H1 (cell line): ENCODE data around the gene MYO5A. TPM values are rescaled to one million over a fixed set of nuclear protein-coding genes. Genes with fewer than 3 reads are reported as not detected.

ENCODE experiments used
- CTCF ChIA-PET: fragments of 300-600 bp; sonication (Branson Sonifier 250); formaldehyde crosslinking; loops from one replicate; lab custom pipeline; 2021; ENCODE audit not compliant: partially characterized antibody; lab: Charles Lee
- POLR2A ChIA-PET: fragments of 300-600 bp; sonication (Branson Sonifier 250); formaldehyde crosslinking; loops from one replicate; lab custom pipeline; 2021; ENCODE audit warnings: inconsistent platforms; ENCODE audit not compliant: partially characterized antibody; lab: Charles Lee
- DNase-seq, 2 experiments: peaks; one replicate each; pipeline versions ENCODE4 v3.0.0 to v3.0.0-alpha.2; 2010 to 2022; ENCODE audit warnings: low spot score in 2 of 2, low read depth in 1 of 2, mixed read lengths in 1 of 2
- FAIRE-seq: peaks from 2 replicates; lab custom pipeline; 2011; peaks lifted over from hg19 to GRCh38; lab: Jason Lieb, UNC
- H2AFZ ChIP-seq: 2 replicates; pipeline ENCODE4 v1.8.1; 2012; ENCODE audit warnings: low read length, inconsistent platforms
- H2AK5ac ChIP-seq: 2 replicates; pipeline ENCODE4 v1.6.1; 2013; ENCODE audit warnings: low read depth, low read length
- H2BK120ac ChIP-seq: replicated peaks from 2 replicates; pipeline ENCODE3; 2013; ENCODE audit warnings: low read depth, low read length, inconsistent platforms
- H2BK12ac ChIP-seq: 2 replicates; pipeline ENCODE4 v1.6.1; 2013; ENCODE audit warnings: low read depth, low read length
- H2BK15ac ChIP-seq: 2 replicates; pipeline ENCODE4 v1.6.1; 2013; ENCODE audit warnings: low read length
- H2BK20ac ChIP-seq: 2 replicates; pipeline ENCODE4 v1.6.1; 2013; ENCODE audit warnings: low read length
- H2BK5ac ChIP-seq: 2 replicates; pipeline ENCODE4 v1.6.1; 2013; ENCODE audit warnings: low read depth, low read length
- H3K14ac ChIP-seq: 2 replicates; pipeline ENCODE4 v1.6.1; 2013; ENCODE audit warnings: inconsistent platforms; ENCODE audit not compliant: insufficient read length
- H3K18ac ChIP-seq: 2 replicates; pipeline ENCODE4 v1.6.1; 2013; ENCODE audit warnings: low read length; ENCODE audit errors: extremely low read depth
- H3K23ac ChIP-seq: 2 replicates; pipeline ENCODE4 v1.6.1; 2013; ENCODE audit warnings: inconsistent platforms; ENCODE audit not compliant: insufficient read length
- H3K23me2 ChIP-seq: 2 replicates; pipeline ENCODE4 v1.6.1; 2013; ENCODE audit warnings: low read depth, low read length
- H3K27ac ChIP-seq: 2 replicates; pipeline ENCODE4 v1.6.1; 2011; ENCODE audit warnings: low read depth, low read length, inconsistent platforms
- H3K27me3 ChIP-seq, 4 experiments: replicated peaks in 1 of 4; 1 replicate in 1 of 4; 2 replicates in 3 of 4; pipeline versions ENCODE4 v1.6.1 to v1.8.1; 2011 to 2013; ENCODE audit warnings: low read length in 3 of 4, mild to moderate bottlenecking in 3 of 4, inconsistent platforms in 2 of 4, mixed read lengths in 2 of 4, moderate library complexity in 1 of 4; ENCODE audit not compliant: control insufficient read depth in 3 of 4, insufficient read depth in 3 of 4; ENCODE audit errors: extremely low read depth in 1 of 4
- H3K36me3 ChIP-seq, 4 experiments: 2 replicates each; pipeline versions ENCODE4 v1.6.1 to v1.8.1; 2011 to 2013; ENCODE audit warnings: mild to moderate bottlenecking in 4 of 4, low read length in 3 of 4, moderate library complexity in 2 of 4, control low read depth in 1 of 4, inconsistent platforms in 1 of 4; ENCODE audit not compliant: insufficient read depth in 4 of 4, control insufficient read depth in 2 of 4
- H3K4ac ChIP-seq: replicated peaks from 2 replicates; pipeline ENCODE3; 2013; ENCODE audit warnings: low read length, low read depth, mixed read lengths, inconsistent platforms; ENCODE audit not compliant: insufficient read length
- H3K4me1 ChIP-seq, 4 experiments: replicated peaks in 1 of 4; 1 replicate in 1 of 4; 2 replicates in 3 of 4; pipeline versions ENCODE4 v1.6.1 to v1.8.1; 2011 to 2013; ENCODE audit warnings: low read length in 3 of 4, inconsistent platforms in 2 of 4, mixed read lengths in 1 of 4; ENCODE audit not compliant: insufficient read depth in 4 of 4, control insufficient read depth in 3 of 4
- H3K4me2 ChIP-seq, 2 experiments: 2 replicates each; pipeline versions ENCODE4 v1.6.1 to v1.8.1; 2011 to 2013; ENCODE audit warnings: low read depth in 2 of 2, low read length in 2 of 2, control low read depth in 1 of 2, inconsistent platforms in 1 of 2, mild to moderate bottlenecking in 1 of 2; ENCODE audit not compliant: insufficient read depth in 1 of 2
- H3K4me3 ChIP-seq, 4 experiments: fragments of 200-600, 300-600 bp in 1 of 4; sonication (generic), shearing (Covaris generic), sonication (Bioruptor Twin) in 1 of 4; 2 replicates each; pipeline versions ENCODE4 v1.5.1 to v1.8.1; 2011 to 2016; ENCODE audit warnings: low read length in 4 of 4, low read depth in 3 of 4, control low read depth in 2 of 4, inconsistent platforms in 2 of 4, mild to moderate bottlenecking in 2 of 4, mixed read lengths in 1 of 4, moderate library complexity in 1 of 4; ENCODE audit not compliant: insufficient read depth in 2 of 4; ENCODE audit errors: extremely low read depth in 1 of 4
- H3K56ac ChIP-seq: replicated peaks from 2 replicates; pipeline ENCODE3; 2013; ENCODE audit warnings: low read depth, mild to moderate bottlenecking, mixed read lengths, low read length, inconsistent platforms; ENCODE audit not compliant: insufficient read length
- H3K79me1 ChIP-seq: 2 replicates; pipeline ENCODE4 v1.6.1; 2013; ENCODE audit warnings: low read depth, low read length, control low read depth
- H3K79me2 ChIP-seq, 2 experiments: 2 replicates each; pipeline versions ENCODE4 v1.6.1 to v1.8.1; 2012 to 2013; ENCODE audit warnings: low read length in 2 of 2, mild to moderate bottlenecking in 2 of 2, inconsistent platforms in 1 of 2; ENCODE audit not compliant: insufficient read depth in 2 of 2, control insufficient read depth in 1 of 2
- H3K9ac ChIP-seq, 4 experiments: replicated peaks in 1 of 4; 1 replicate in 1 of 4; 2 replicates in 3 of 4; pipeline versions ENCODE4 v1.6.1 to v1.8.1; 2011 to 2013; ENCODE audit warnings: low read depth in 3 of 4, low read length in 3 of 4, control low read depth in 2 of 4, mild to moderate bottlenecking in 2 of 4, moderate library complexity in 2 of 4, inconsistent platforms in 1 of 4; ENCODE audit errors: extremely low read depth in 1 of 4
- H3K9me3 ChIP-seq, 2 experiments: 2 replicates each; pipeline versions ENCODE4 v1.6.1 to v1.8.1; 2012 to 2013; ENCODE audit warnings: mild to moderate bottlenecking in 2 of 2, moderate library complexity in 2 of 2, control low read depth in 1 of 2, inconsistent platforms in 1 of 2, low read depth in 1 of 2, low read length in 1 of 2, mixed read lengths in 1 of 2; ENCODE audit not compliant: insufficient read depth in 2 of 2
- H4K20me1 ChIP-seq, 2 experiments: replicated peaks in 1 of 2; 2 replicates each; pipeline versions ENCODE3 to v1.8.1; 2011 to 2013; ENCODE audit warnings: inconsistent platforms in 2 of 2, low read length in 2 of 2, mild to moderate bottlenecking in 1 of 2; ENCODE audit not compliant: insufficient read depth in 2 of 2, control insufficient read depth in 1 of 2
- H4K5ac ChIP-seq: 2 replicates; pipeline ENCODE4 v1.6.1; 2013; ENCODE audit warnings: low read length, low read depth, mixed read lengths, inconsistent platforms; ENCODE audit not compliant: insufficient read length
- H4K8ac ChIP-seq: 2 replicates; pipeline ENCODE4 v1.8.0; 2013; ENCODE audit warnings: mild to moderate bottlenecking, moderate library complexity, low read length, inconsistent platforms; ENCODE audit not compliant: insufficient read depth; ENCODE audit errors: extremely low read depth
- H4K91ac ChIP-seq: replicated peaks from 2 replicates; pipeline ENCODE3; 2013; ENCODE audit warnings: low read length, mixed read lengths, inconsistent platforms; ENCODE audit not compliant: insufficient read length
- CEBPB ChIP-seq: IDR thresholded peaks from 2 replicates; pipeline ENCODE4 v1.6.1; 2012; ENCODE audit warnings: low read depth, low read length
- E2F6 ChIP-seq: IDR thresholded peaks from 2 replicates; pipeline ENCODE4 v1.6.1; 2012; ENCODE audit warnings: inconsistent platforms
- KDM4A ChIP-seq: IDR thresholded peaks from one replicate; pipeline ENCODE4 v1.7.1; 2012; ENCODE audit warnings: low read depth, mild to moderate bottlenecking, moderate library complexity, low read length, inconsistent platforms; ENCODE audit not compliant: severe bottlenecking
- SIN3A ChIP-seq, 2 experiments: IDR thresholded peaks in 1 of 2; conservative IDR thresholded peaks in 1 of 2; 2 replicates each; pipeline ENCODE4 v1.6.1; 2011 to 2012; ENCODE audit warnings: low read length in 2 of 2, improper control_type of control experiment in 1 of 2, low read depth in 1 of 2, mild to moderate bottlenecking in 1 of 2
- SP1 ChIP-seq: IDR thresholded peaks from 2 replicates; pipeline ENCODE4 v1.6.1; 2011; ENCODE audit warnings: low read depth, low read length
- TAF7 ChIP-seq: optimal IDR thresholded peaks from 2 replicates; pipeline ENCODE3; 2011; ENCODE audit warnings: low read depth, mild to moderate bottlenecking, inconsistent platforms, low read length, moderate library complexity, borderline replicate concordance
- TCF12 ChIP-seq: IDR thresholded peaks from 2 replicates; pipeline ENCODE4 v1.6.1; 2011; ENCODE audit warnings: low read depth, mild to moderate bottlenecking, low read length
- polyA plus RNA-seq, 7 experiments: library from polyadenylated mRNA; depleted of rRNA in 3 of 7; stranded (reverse) in 5 of 7; unstranded in 2 of 7; fragments of >200 nt in 5 of 7; fragments of 200-250 nt in 2 of 7; gene quantifications; 1 replicate in 5 of 7; 2 replicates in 1 of 7; 4 replicates in 1 of 7; pipeline versions ENCODE4 v1.2.1 to v1.2.3, GENCODE V29; 2011 to 2013; ENCODE audit warnings: missing spikeins in 2 of 7, mixed read lengths in 2 of 7
- total RNA-seq: library from RNA; stranded (reverse); fragmentation: NEBNext Ultra II Directional; extraction: Animal tissue kit (Norgen Biotek cat#: 25700); gene quantifications from 2 replicates; pipeline ENCODE4 v1.2.1, GENCODE V29; 2021

The MYO5A gene
- total and polyA plus RNA-seq, 2 of the 8 experiments (the other 6 are each of a cell fraction or from before 2014, with no cell fraction given): 11.4 to 24.7 TPM

DNA sequence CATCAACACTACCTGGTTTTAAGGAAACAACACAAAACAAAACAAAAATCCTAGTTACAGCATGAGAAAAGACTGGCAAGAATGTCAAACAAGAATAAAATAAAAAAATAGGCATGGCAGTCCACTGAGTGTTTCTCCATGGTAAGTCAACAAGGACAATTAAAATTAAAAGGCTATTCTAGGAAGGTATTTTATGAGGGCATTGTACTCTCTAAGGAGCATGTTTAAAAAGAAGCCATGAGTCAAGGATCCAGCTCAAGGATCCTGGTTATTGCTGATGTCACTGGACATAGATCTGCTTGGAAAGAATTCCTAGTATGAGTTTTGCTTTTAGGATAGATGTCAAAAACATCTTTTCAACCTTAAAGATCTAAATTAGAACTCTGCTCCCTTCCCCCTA is 106.7 kb downstream of the MYO5A start:
- H4K91ac ChIP-seq: no peak overlapping the region
- H4K20me1 ChIP-seq: peaks cover 0 to 2% of the 10 kb centered on the region in 2 experiments
- no peak overlapping the region for H2BK120ac ChIP-seq
- H3K4ac ChIP-seq: no peak overlapping the region
- H3K18ac ChIP-seq: no peak overlapping the region
- CTCF ChIA-PET: interaction anchor here (0.9 kb wide), 1 partner anchor 12 kb away, joined by 4 read pairs; no protein-coding TSS in a partner anchor
- POLR2A ChIA-PET: no interaction called here
- no peak overlapping the region for H3K27ac ChIP-seq
- no peaks in the 10 kb centered on the region for H3K36me3 ChIP-seq
- no peak overlapping the region for H2BK5ac ChIP-seq
- no peak for DNase-seq
- no peaks in the 10 kb centered on the region for H3K4me1 ChIP-seq
- H4K5ac ChIP-seq: no peak overlapping the region
- H3K79me1 ChIP-seq: no peaks in the 10 kb centered on the region
- H3K4me2 ChIP-seq: no peak overlapping the region
- no peak overlapping the region for H2AK5ac ChIP-seq
- H3K4me3 ChIP-seq: no peak overlapping the region
- H2BK20ac ChIP-seq: no peak overlapping the region
- no peak overlapping the region for H2BK15ac ChIP-seq
- no peak overlapping the region for H3K23ac ChIP-seq
- H3K14ac ChIP-seq: no peak overlapping the region
- no peak overlapping the region for H2AFZ ChIP-seq
- TF ChIP-seq TAF7 (no peak), CEBPB (no peak), E2F6 (no peak), SIN3A (conservative IDR thresholded peaks at IDR 0.05 in 1 of 2, IDR thresholded peaks at IDR 0.05 in 1 of 2; ENCODE audit: low read depth in 1 of 2, low read length in 2 of 2) (no peak), SP1 (no peak), KDM4A (no peak), TCF12 (no peak)
- TF ChIP-seq, all 59 proteins: peak for 0
- Histone ChIP-seq H3K9me3 (no peaks in the 10 kb centered on the region), H3K56ac (peak overlapping the region; percentile 73), H3K79me2 (no peaks in the 10 kb centered on the region), H2BK12ac (no peak overlapping the region), H3K27me3 (no peaks in the 10 kb centered on the region), H3K23me2 (no peaks in the 10 kb centered on the region), H4K8ac (no peak overlapping the region), H3K9ac (no peak overlapping the region)
- FAIRE-seq: no peak
